T follicular helper cell (primary cell): ENCODE results near the gene LPCAT1.
"Not testable (repeated sequence)": the region's sequence is repeated elsewhere in the genome, so short reads cannot be mapped to it uniquely, and the experiment has no call there.

Source experiments
- DNase-seq: peaks from one replicate; pipeline ENCODE4 v3.0.0-alpha.2; 2020; ENCODE audit warnings: low read depth

Gene LPCAT1

GRCh38 chr5:1465117-1465516, 58.6 kb downstream of the LPCAT1 start:
- no peak for DNase-seq

- no peak for DNase-seq
Measured at GRCh38 chr5:1464511-1464910, 59.2 kb downstream of the LPCAT1 start.

GRCh38 chr5:1464096-1464446, 59.7 kb downstream of the LPCAT1 start:
- no peak for DNase-seq

GRCh38 chr5:1463326-1464095, 60.2 kb downstream of the LPCAT1 start:
- DNase-seq = no peak

GRCh38 chr5:1462358-1462757, 61.4 kb downstream of the LPCAT1 start:
- no peak for DNase-seq

GRCh38 chr5:1461396-1461795, 62.4 kb downstream of the LPCAT1 start:
- no peak for DNase-seq

- no peak for DNase-seq
Measured at GRCh38 chr5:1460054-1460682, 63.6 kb downstream of the LPCAT1 start.

GRCh38 chr5:1459435-1459834, 64.3 kb downstream of the LPCAT1 start:
- not testable (repeated sequence) for DNase-seq

- DNase-seq = not testable (repeated sequence)
Measured at GRCh38 chr5:1456110-1456881, 67.5 kb downstream of the LPCAT1 start.

GRCh38 chr5:1453613-1454012, 70.1 kb downstream of the LPCAT1 start:
- no peak for DNase-seq

- DNase-seq = no peak
Measured at GRCh38 chr5:1449081-1449630, 74.6 kb downstream of the LPCAT1 start.

- DNase-seq = no peak
Measured at GRCh38 chr5:1448511-1449011, 75.2 kb downstream of the LPCAT1 start.

GRCh38 chr5:1447671-1448361, 75.9 kb downstream of the LPCAT1 start:
- DNase-seq = no peak

GRCh38 chr5:1446602-1447343, 77.0 kb downstream of the LPCAT1 start:
- DNase-seq = no peak

GRCh38 chr5:1445689-1446601, 77.8 kb downstream of the LPCAT1 start:
- no peak for DNase-seq

- DNase-seq = no peak
Measured at GRCh38 chr5:1445313-1445688, 78.5 kb downstream of the LPCAT1 start, which contains the start of gene SLC6A3. SLC6A3 (minus strand) TSS chr5:1445440; CDS start chr5:1443197, 2,243 bp downstream.

- DNase-seq = no peak
Measured at GRCh38 chr5:1444361-1445189, 79.2 kb downstream of the LPCAT1 start.

GRCh38 chr5:1443991-1444360, 79.8 kb downstream of the LPCAT1 start:
- DNase-seq = no peak

GRCh38 chr5:1443171-1443570, 80.6 kb downstream of the LPCAT1 start:
- DNase-seq = no peak
